SK-N-SH treated with all-trans-retinoic acid at 6 μM for 48 hours (cell line): Measurements from ENCODE around the gene FOXL2NB.
A peak's percentile ranks its signal among the peaks of the same experiment; 100 is the strongest.

Experiments used
- ATAC-seq: fragments of 200-7000 bp; cut with Tn5 transposase; 3 replicates; pipeline ENCODE4 v1.9.1; 2020; ENCODE audit warnings: mild to moderate bottlenecking, moderate library complexity
- ARNTL ChIP-seq: fragments of 450-650 bp; formaldehyde crosslinking; IDR thresholded peaks from 2 replicates; pipeline ENCODE4 v1.5.0; 2020; ENCODE audit warnings: low read depth, mild to moderate bottlenecking, moderate library complexity, borderline replicate concordance
- BACH2 ChIP-seq: fragments of 250-450 bp; sonication (Bioruptor Pico); IDR thresholded peaks from 2 replicates; pipeline ENCODE4 v1.9.0; 2021; ENCODE audit warnings: mild to moderate bottlenecking, borderline replicate concordance
- CREB5 ChIP-seq: fragments of 250-450 bp; sonication (Bioruptor Pico); IDR thresholded peaks from 2 replicates; pipeline ENCODE4 v1.5.1; 2020; ENCODE audit warnings: low read depth, mild to moderate bottlenecking, moderate library complexity
- CSDC2 ChIP-seq: fragments of 250-450 bp; sonication (Bioruptor Pico); IDR thresholded peaks from 2 replicates; pipeline ENCODE4 v1.5.0; 2020; ENCODE audit warnings: mild to moderate bottlenecking, moderate library complexity
- CSRNP3 ChIP-seq: fragments of 250-450 bp; sonication (Bioruptor Pico); IDR thresholded peaks from 2 replicates; pipeline ENCODE4 v1.5.1; 2021; ENCODE audit warnings: mild to moderate bottlenecking, moderate library complexity
- ESRRG ChIP-seq: fragments of 250-450 bp; sonication (Bioruptor Pico); IDR thresholded peaks from 2 replicates; pipeline ENCODE4 v1.6.1; 2021; ENCODE audit warnings: mild to moderate bottlenecking
- ISL1 ChIP-seq: fragments of 250-450 bp; sonication (Bioruptor Pico); IDR thresholded peaks from 2 replicates; pipeline ENCODE4 v2.1.2; 2022; ENCODE audit warnings: mild to moderate bottlenecking, moderate library complexity
- OSR1 ChIP-seq: fragments of 250-450 bp; sonication (Bioruptor Pico); IDR thresholded peaks from 2 replicates; pipeline ENCODE4 v1.8.0; 2022; ENCODE audit warnings: moderate library complexity, mild to moderate bottlenecking, inconsistent platforms
- PATZ1 ChIP-seq: fragments of 250-450 bp; sonication (Bioruptor Pico); IDR thresholded peaks from 2 replicates; pipeline ENCODE4 v1.8.0; 2020; ENCODE audit warnings: mild to moderate bottlenecking, moderate library complexity, borderline replicate concordance
- PPARA ChIP-seq: fragments of 250-450 bp; sonication (Bioruptor Pico); IDR thresholded peaks from 2 replicates; pipeline ENCODE4 v1.5.0; 2020; ENCODE audit warnings: mild to moderate bottlenecking, borderline replicate concordance
- RARB ChIP-seq: fragments of 250-450 bp; sonication (Bioruptor Pico); IDR thresholded peaks from 2 replicates; pipeline ENCODE4 v1.8.0; 2021; ENCODE audit warnings: mild to moderate bottlenecking, moderate library complexity
- SNAI2 ChIP-seq: fragments of 250-450 bp; sonication (Bioruptor Pico); IDR thresholded peaks from 2 replicates; pipeline ENCODE4 v1.5.0; 2020; ENCODE audit warnings: mild to moderate bottlenecking, moderate library complexity
- TCF4 ChIP-seq: fragments of 250-450 bp; sonication (Bioruptor Pico); IDR thresholded peaks from 2 replicates; pipeline ENCODE4 v1.8.0; 2021; ENCODE audit warnings: mild to moderate bottlenecking, moderate library complexity, borderline replicate concordance
- TOX ChIP-seq: fragments of 250-450 bp; sonication (Bioruptor Pico); IDR thresholded peaks from 2 replicates; pipeline ENCODE4 v1.8.0; 2021; ENCODE audit warnings: mild to moderate bottlenecking, moderate library complexity, borderline replicate concordance
- TSHZ2 ChIP-seq: fragments of 250-450 bp; sonication (Bioruptor Pico); IDR thresholded peaks from 2 replicates; pipeline ENCODE4 v1.5.0; 2020; ENCODE audit warnings: mild to moderate bottlenecking, moderate library complexity
- ZC3H10 ChIP-seq: fragments of 250-450 bp; sonication (Bioruptor Pico); IDR thresholded peaks from 2 replicates; pipeline ENCODE4 v1.5.1; 2021; ENCODE audit warnings: mild to moderate bottlenecking, moderate library complexity
- ZFP30 ChIP-seq: fragments of 450-650 bp; formaldehyde crosslinking; IDR thresholded peaks from 2 replicates; pipeline ENCODE4 v1.5.0; 2022; ENCODE audit warnings: mild to moderate bottlenecking, moderate library complexity
- ZNF565 ChIP-seq: fragments of 450-650 bp; formaldehyde crosslinking; conservative IDR thresholded peaks from 2 replicates; pipeline ENCODE4 v1.5.0; 2020; ENCODE audit warnings: low read depth, mild to moderate bottlenecking, moderate library complexity
- ZNF70 ChIP-seq: fragments of 450-650 bp; formaldehyde crosslinking; IDR thresholded peaks from 2 replicates; pipeline ENCODE4 v1.5.0; 2020; ENCODE audit warnings: mild to moderate bottlenecking, moderate library complexity
- ZNF8 ChIP-seq: fragments of 450-650 bp; formaldehyde crosslinking; IDR thresholded peaks from 2 replicates; pipeline ENCODE4 v1.5.0; 2020; ENCODE audit warnings: mild to moderate bottlenecking, moderate library complexity

The FOXL2NB gene

GRCh38 chr3:138949002-138949418 is 2.0 kb downstream of the FOXL2NB start (continued):
- TF ChIP-seq CREB5 (no peak), TSHZ2 (CRISPR knock-in tag) (no peak), ESRRG (no peak), ZC3H10 (no peak), ZNF565 (CRISPR knock-in tag) (no peak), PPARA (no peak)

GRCh38 chr3:138949445-138950005 is 2.5 kb downstream of the FOXL2NB start:
- peak; percentile 11 for ATAC-seq
- no peak for TF ChIP-seq ISL1 (CRISPR knock-in tag)
- no peak for TF ChIP-seq CSRNP3 (CRISPR knock-in tag)
- TF ChIP-seq TSHZ2 (CRISPR knock-in tag): no peak
- no peak for TF ChIP-seq SNAI2
- TF ChIP-seq, all 23 proteins: peak for 0

GRCh38 chr3:138950006-138950644 is 3.1 kb downstream of the FOXL2NB start:
- peak; percentile 77 for ATAC-seq
- no peak for TF ChIP-seq RARB (CRISPR knock-in tag)

GRCh38 chr3:138950701-138951100 is 3.7 kb downstream of the FOXL2NB start:
- ATAC-seq: no peak
- TF ChIP-seq ISL1 (CRISPR knock-in tag) (no peak), ZC3H10 (no peak), TOX (no peak), OSR1 (CRISPR knock-in tag) (no peak), CSRNP3 (CRISPR knock-in tag) (no peak), CSDC2 (CRISPR knock-in tag) (no peak), PPARA (no peak), ZNF8 (CRISPR knock-in tag) (no peak), BACH2 (CRISPR knock-in tag) (no peak), ZNF565 (CRISPR knock-in tag) (no peak), PATZ1 (CRISPR knock-in tag) (no peak), ARNTL (CRISPR knock-in tag) (no peak), TCF4 (no peak), ZFP30 (CRISPR knock-in tag) (no peak), RARB (CRISPR knock-in tag) (no peak), CREB5 (no peak), ZNF70 (no peak)
